Measurements from ENCODE around the gene KIF13A. TPM values are rescaled to one million over a fixed set of nuclear protein-coding genes. Genes with fewer than 3 reads are reported as not detected.

The KIF13A gene
- total RNA-seq, result 52.2 to 57.0 TPM (median 54.4 TPM) in 3 replicates

- H3K4me1 Mint-ChIP-seq, result peaks cover 34% of the 10 kb centered on the region
- DNase-seq (ENCODE audit: low spot score in 2 of 2, unreplicated experiment in 2 of 2), result no peak
- TF ChIP-seq, protein P1, sequence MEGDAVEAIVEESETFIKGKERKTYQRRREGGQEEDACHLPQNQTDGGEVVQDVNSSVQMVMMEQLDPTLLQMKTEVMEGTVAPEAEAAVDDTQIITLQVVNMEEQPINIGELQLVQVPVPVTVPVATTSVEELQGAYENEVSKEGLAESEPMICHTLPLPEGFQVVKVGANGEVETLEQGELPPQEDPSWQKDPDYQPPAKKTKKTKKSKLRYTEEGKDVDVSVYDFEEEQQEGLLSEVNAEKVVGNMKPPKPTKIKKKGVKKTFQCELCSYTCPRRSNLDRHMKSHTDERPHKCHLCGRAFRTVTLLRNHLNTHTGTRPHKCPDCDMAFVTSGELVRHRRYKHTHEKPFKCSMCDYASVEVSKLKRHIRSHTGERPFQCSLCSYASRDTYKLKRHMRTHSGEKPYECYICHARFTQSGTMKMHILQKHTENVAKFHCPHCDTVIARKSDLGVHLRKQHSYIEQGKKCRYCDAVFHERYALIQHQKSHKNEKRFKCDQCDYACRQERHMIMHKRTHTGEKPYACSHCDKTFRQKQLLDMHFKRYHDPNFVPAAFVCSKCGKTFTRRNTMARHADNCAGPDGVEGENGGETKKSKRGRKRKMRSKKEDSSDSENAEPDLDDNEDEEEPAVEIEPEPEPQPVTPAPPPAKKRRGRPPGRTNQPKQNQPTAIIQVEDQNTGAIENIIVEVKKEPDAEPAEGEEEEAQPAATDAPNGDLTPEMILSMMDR (IDR thresholded peaks at IDR 0.05; ENCODE audit: unreplicated experiment), result no peak
- peak within 1 kb of the TSS; percentile 98 for H3K27ac Mint-ChIP-seq
- no peaks in the 10 kb centered on the region for H3K27me3 Mint-ChIP-seq (ENCODE audit: low read depth)
- peaks cover 2% of the 10 kb centered on the region for H3K36me3 Mint-ChIP-seq
- H3K4me3 Mint-ChIP-seq, result peak within 1 kb of the TSS; percentile 96
- H3K9me3 Mint-ChIP-seq, result no peaks in the 10 kb centered on the region
Measured at GRCh38 chr6:17987447-17987696, at the start of gene KIF13A. Gene KIF13A, minus strand, starts transcription at chr6:17987635. Its CDS starts 172 bp downstream, at chr6:17987463.

DNA sequence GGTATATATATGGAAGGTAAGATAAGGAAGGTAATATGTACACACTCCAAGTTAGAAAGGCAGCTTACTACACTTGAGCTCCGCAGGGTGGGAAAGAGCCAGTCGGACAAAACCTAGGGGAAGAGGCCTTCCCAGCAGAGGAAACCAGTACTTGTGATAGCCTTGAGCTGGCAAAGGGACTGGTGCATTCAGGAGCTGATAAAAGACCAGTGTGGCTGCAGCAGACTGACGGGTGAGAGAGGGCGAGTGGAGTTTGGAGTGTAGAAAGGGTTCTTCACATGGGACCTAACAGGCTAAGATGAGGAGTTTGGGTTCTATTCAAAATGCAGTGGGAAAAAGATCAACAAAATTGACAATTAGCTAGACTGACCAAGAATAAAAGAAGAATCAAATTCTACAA lies 49.3 kb upstream of the KIF13A start:
- Mint-ChIP-seq H3K4me3 (no peak overlapping the region), H3K36me3 (no peaks in the 10 kb centered on the region), H3K4me1 (peaks cover 6% of the 10 kb centered on the region), H3K27ac (no peak overlapping the region), H3K9me3 (peaks cover 3% of the 10 kb centered on the region), H3K27me3 (ENCODE audit: low read depth) (no peaks in the 10 kb centered on the region)
- no peak for DNase-seq (ENCODE audit: low spot score in 2 of 2, unreplicated experiment in 2 of 2)
- TF ChIP-seq, protein P1 (IDR thresholded peaks at IDR 0.05; ENCODE audit: unreplicated experiment), result no peak

DNA sequence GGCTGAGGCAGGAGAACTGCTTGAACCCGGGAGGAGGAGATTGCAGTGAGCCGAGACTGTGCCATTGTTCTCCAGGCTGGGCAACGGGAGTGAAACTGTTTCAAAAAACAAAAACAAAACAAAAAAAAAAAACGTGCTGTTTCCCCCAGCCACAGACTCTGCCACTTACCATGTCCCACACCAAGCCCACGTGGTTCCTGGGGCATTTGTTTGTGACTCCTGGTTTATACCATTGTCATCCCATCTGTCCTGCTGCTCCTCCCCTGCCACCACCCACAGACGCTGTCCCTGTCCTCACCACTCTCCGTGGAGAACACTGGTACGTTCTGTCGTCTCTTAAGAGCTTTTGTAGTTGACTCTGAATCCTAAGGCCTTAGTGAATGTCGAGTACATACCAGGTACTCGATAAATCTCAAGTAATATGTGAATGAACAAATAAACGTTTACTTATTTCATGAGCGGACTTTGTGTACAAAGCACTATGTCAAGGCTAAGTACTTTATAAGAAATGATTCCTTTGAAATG lies 48.0 kb upstream of the KIF13A start:
- no peaks in the 10 kb centered on the region for H3K36me3 Mint-ChIP-seq
- no peak overlapping the region for H3K27ac Mint-ChIP-seq
- no peak for DNase-seq (ENCODE audit: low spot score in 2 of 2, unreplicated experiment in 2 of 2)
- H3K9me3 Mint-ChIP-seq, result peaks cover 6% of the 10 kb centered on the region
- no peaks in the 10 kb centered on the region for H3K27me3 Mint-ChIP-seq (ENCODE audit: low read depth)
- TF ChIP-seq, protein P1 (IDR thresholded peaks at IDR 0.05; ENCODE audit: unreplicated experiment), result no peak
- no peak overlapping the region for H3K4me3 Mint-ChIP-seq
- H3K4me1 Mint-ChIP-seq, result no peaks in the 10 kb centered on the region

- DNase-seq (ENCODE audit: low spot score in 2 of 2, unreplicated experiment in 2 of 2), result no peak
- H3K27ac Mint-ChIP-seq, result no peak overlapping the region
- no peaks in the 10 kb centered on the region for H3K36me3 Mint-ChIP-seq
- no peaks in the 10 kb centered on the region for H3K4me1 Mint-ChIP-seq
- no peak overlapping the region for H3K4me3 Mint-ChIP-seq
- TF ChIP-seq, protein P1 (IDR thresholded peaks at IDR 0.05; ENCODE audit: unreplicated experiment), result no peak
- H3K27me3 Mint-ChIP-seq (ENCODE audit: low read depth), result no peaks in the 10 kb centered on the region
- peaks cover 6% of the 10 kb centered on the region for H3K9me3 Mint-ChIP-seq
Measured at GRCh38 chr6:18034798-18035202, 47.4 kb upstream of the KIF13A start.

DNA sequence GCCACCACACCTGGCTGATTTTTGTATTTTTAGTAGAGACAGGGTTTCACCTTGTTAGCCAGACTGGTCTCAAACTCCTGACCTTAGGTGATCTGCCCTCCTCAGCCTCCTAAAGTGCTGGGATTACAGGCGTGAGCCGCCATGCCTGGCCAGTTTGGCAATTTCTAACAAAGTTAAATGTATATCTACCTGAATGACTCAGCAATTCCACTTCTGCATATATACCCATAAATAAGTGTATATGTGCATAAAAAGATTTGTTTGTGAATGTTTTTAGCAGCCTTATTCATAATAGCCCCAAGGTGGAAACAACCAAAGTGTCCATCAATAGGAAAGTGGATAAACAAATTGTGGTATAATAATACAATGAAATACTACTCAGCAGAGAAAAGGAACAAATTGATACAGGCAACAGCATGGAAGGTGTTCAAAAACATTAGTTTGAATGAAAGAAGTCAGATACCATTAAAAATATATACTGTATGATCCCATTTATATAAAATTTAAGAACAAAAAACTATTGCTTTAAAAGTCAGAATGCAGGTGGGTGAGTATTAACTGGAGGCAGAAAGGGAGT lies 44.3 kb upstream of the KIF13A start:
- Mint-ChIP-seq H3K36me3 (no peaks in the 10 kb centered on the region), H3K4me3 (no peak overlapping the region), H3K4me1 (peaks cover 8% of the 10 kb centered on the region), H3K27me3 (ENCODE audit: low read depth) (no peaks in the 10 kb centered on the region), H3K9me3 (peaks cover 6% of the 10 kb centered on the region), H3K27ac (no peak overlapping the region)
- TF ChIP-seq, protein P1 (IDR thresholded peaks at IDR 0.05; ENCODE audit: unreplicated experiment), result no peak
- DNase-seq (ENCODE audit: low spot score in 2 of 2, unreplicated experiment in 2 of 2), result no peak

DNA sequence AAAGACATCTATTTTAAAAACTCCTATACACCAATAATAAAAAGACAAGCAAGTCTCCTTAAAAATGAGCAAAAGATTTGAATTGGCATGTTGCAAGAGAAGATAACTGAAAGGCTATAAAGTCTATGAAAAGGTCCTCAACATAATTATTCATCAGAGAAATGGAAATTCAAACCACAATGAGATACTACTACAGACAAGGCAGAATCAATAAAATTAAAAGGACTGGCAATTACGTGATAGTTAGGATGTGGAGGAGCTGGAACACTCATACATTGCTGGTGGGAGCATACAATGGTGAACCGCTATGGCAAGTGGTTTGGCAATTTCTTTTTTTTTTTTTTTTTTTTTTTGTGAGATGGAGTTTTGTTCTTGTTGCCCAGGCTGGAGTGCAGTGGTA lies 43.8 kb upstream of the KIF13A start:
- H3K27ac Mint-ChIP-seq, result no peak overlapping the region
- peaks cover 3% of the 10 kb centered on the region for H3K9me3 Mint-ChIP-seq
- no peaks in the 10 kb centered on the region for H3K36me3 Mint-ChIP-seq
- no peaks in the 10 kb centered on the region for H3K27me3 Mint-ChIP-seq (ENCODE audit: low read depth)
- H3K4me3 Mint-ChIP-seq, result no peak overlapping the region
- no peak for DNase-seq (ENCODE audit: low spot score in 2 of 2, unreplicated experiment in 2 of 2)
- TF ChIP-seq, protein P1 (IDR thresholded peaks at IDR 0.05; ENCODE audit: unreplicated experiment), result no peak
- peaks cover 8% of the 10 kb centered on the region for H3K4me1 Mint-ChIP-seq

Data from mesothelial cell of epicardium (in vitro differentiated cells).